ENCODE data around the gene SCD.

The SCD gene

DNA sequence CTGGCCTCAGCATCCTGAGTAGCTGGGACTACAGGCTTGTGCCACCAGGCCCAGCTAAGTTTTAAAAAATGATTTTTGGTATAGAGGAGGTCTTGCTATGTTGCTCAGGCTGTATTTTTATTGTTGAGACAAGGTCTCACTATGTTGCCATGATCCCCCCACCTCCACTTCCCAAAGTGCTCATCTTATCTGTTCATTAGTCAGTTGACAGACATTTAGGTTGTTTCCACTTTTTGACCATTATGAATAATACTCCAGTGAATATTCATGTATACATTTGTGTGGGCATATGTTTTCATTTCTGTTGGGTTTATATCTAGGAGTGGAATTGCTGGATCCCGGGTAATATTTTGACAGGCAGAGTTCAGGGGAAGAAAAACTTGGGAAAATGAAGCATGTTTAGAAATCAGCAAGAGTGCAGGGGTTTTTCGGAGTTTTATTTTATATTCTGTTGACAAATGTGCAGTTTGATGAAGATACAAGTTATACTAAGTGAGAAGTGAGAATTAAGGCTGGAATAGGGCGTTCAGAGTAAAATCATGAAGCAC is 2.7 kb upstream of the SCD start:
- TF ChIP-seq CEBPB (IDR thresholded peaks at IDR 0.05) (no peak), NFIC (IDR thresholded peaks at IDR 0.05) (no peak), YY1 (IDR thresholded peaks at IDR 0.05; ENCODE audit: low read depth) (no peak), TEAD4 (IDR thresholded peaks at IDR 0.05) (no peak), FOXM1 (IDR thresholded peaks at IDR 0.05; ENCODE audit: borderline replicate concordance, low read depth) (no peak), ZBTB7A (IDR thresholded peaks at IDR 0.05; ENCODE audit: low read depth) (no peak), TAF1 (IDR thresholded peaks at IDR 0.05; ENCODE audit: low read depth) (no peak), RAD21 (IDR thresholded peaks at IDR 0.05; ENCODE audit: low read depth) (no peak), TCF12 (IDR thresholded peaks at IDR 0.05; ENCODE audit: low read depth) (no peak), CREB1 (IDR thresholded peaks at IDR 0.05; ENCODE audit: low read depth) (no peak), EGR1 (IDR thresholded peaks at IDR 0.05) (no peak), EP300 (IDR thresholded peaks at IDR 0.05; ENCODE audit: borderline replicate concordance) (no peak)
- TF ChIP-seq, protein P1, sequence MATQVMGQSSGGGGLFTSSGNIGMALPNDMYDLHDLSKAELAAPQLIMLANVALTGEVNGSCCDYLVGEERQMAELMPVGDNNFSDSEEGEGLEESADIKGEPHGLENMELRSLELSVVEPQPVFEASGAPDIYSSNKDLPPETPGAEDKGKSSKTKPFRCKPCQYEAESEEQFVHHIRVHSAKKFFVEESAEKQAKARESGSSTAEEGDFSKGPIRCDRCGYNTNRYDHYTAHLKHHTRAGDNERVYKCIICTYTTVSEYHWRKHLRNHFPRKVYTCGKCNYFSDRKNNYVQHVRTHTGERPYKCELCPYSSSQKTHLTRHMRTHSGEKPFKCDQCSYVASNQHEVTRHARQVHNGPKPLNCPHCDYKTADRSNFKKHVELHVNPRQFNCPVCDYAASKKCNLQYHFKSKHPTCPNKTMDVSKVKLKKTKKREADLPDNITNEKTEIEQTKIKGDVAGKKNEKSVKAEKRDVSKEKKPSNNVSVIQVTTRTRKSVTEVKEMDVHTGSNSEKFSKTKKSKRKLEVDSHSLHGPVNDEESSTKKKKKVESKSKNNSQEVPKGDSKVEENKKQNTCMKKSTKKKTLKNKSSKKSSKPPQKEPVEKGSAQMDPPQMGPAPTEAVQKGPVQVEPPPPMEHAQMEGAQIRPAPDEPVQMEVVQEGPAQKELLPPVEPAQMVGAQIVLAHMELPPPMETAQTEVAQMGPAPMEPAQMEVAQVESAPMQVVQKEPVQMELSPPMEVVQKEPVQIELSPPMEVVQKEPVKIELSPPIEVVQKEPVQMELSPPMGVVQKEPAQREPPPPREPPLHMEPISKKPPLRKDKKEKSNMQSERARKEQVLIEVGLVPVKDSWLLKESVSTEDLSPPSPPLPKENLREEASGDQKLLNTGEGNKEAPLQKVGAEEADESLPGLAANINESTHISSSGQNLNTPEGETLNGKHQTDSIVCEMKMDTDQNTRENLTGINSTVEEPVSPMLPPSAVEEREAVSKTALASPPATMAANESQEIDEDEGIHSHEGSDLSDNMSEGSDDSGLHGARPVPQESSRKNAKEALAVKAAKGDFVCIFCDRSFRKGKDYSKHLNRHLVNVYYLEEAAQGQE (IDR thresholded peaks at IDR 0.05; ENCODE audit: low read depth): no peak

DNA sequence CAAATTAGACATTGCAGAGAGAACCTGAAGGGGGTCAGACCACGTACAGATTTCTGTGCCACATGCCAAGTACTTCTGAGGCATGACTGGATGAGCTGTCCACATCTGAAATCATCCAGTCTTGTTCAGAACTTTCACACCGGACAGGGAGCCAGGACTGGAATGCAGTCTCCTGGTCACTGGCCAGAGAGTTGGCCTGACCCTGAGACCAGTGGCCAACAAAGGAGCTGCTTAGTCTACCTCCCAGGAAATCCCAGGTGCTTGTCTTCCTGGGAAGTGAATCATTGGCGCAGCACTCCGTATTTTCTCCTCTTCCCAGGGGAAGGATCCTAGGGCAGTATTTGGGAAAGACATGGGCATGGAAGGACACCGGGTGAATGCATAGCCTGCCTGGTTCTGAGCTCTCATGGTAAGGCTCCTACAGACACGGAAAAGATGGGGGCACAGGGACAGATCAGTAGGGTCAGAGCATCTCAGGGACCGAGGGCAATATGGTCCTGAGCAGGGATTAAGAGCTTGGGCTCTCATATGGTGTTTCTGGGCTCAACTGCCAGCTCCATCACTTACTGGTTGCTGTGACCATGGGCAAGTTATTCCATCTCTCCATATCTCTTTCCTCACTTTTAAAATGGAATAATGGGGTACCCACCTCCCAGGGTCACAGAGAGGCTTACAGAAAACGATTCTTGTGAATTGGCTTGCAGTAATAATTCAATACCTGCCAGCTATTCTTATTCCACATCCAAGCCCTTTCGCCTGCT is 1.3 kb upstream of the SCD start:
- TF ChIP-seq YY1 (IDR thresholded peaks at IDR 0.05; ENCODE audit: low read depth): no peak
- TF ChIP-seq, protein P1 (IDR thresholded peaks at IDR 0.05; ENCODE audit: low read depth): peak; percentile 59
- TF ChIP-seq TEAD4 (IDR thresholded peaks at IDR 0.05): peak; percentile 53; the same call in 1 of the 2 replicates
- TF ChIP-seq, protein P2, sequence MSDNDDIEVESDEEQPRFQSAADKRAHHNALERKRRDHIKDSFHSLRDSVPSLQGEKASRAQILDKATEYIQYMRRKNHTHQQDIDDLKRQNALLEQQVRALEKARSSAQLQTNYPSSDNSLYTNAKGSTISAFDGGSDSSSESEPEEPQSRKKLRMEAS (IDR thresholded peaks at IDR 0.05): 0 out of 2 replicates have a peak, but pooled peaks have one; percentile 14

DNA sequence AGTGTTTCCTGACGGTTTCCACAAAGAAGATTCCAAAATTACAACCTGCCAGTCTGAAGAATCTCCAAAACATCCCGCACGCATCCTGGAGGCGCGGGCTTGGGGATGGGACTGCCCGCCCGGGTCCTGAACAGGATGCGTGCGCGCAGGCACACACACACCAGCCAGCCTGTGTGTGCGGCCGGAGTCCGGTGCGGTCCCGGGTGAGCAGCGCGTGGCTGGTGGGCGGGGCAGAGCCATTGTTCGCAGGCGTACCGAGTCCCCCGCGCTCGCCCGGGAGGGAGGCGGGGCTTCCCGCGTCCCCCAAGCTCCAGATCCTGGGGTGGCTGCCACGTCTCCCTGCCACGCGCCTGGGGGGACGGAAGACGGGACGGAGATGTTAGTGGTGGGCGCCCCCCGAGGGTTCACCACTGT is 675 bp upstream of the SCD start:
- TF ChIP-seq ZBTB7A (IDR thresholded peaks at IDR 0.05; ENCODE audit: low read depth) (peak; percentile 37), NFIC (IDR thresholded peaks at IDR 0.05) (no peak), YY1 (IDR thresholded peaks at IDR 0.05; ENCODE audit: low read depth) (no peak; the same call in 1 of the 2 replicates), RAD21 (IDR thresholded peaks at IDR 0.05; ENCODE audit: low read depth) (no peak), TAF1 (IDR thresholded peaks at IDR 0.05; ENCODE audit: low read depth) (no peak), TCF12 (IDR thresholded peaks at IDR 0.05; ENCODE audit: low read depth) (no peak), FOXM1 (IDR thresholded peaks at IDR 0.05; ENCODE audit: borderline replicate concordance, low read depth) (no peak), EP300 (IDR thresholded peaks at IDR 0.05; ENCODE audit: borderline replicate concordance) (no peak), CREB1 (IDR thresholded peaks at IDR 0.05; ENCODE audit: low read depth) (no peak), CEBPB (IDR thresholded peaks at IDR 0.05) (no peak), TEAD4 (IDR thresholded peaks at IDR 0.05) (no peak), EGR1 (IDR thresholded peaks at IDR 0.05) (peak; percentile 27; the same call in 1 of the 2 replicates)
- TF ChIP-seq, protein P1 (IDR thresholded peaks at IDR 0.05; ENCODE audit: low read depth): no peak
- TF ChIP-seq, protein P3, sequence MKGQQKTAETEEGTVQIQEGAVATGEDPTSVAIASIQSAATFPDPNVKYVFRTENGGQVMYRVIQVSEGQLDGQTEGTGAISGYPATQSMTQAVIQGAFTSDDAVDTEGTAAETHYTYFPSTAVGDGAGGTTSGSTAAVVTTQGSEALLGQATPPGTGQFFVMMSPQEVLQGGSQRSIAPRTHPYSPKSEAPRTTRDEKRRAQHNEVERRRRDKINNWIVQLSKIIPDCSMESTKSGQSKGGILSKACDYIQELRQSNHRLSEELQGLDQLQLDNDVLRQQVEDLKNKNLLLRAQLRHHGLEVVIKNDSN (IDR thresholded peaks at IDR 0.05): peak; percentile 36; the same call in 1 of the 2 replicates
- TF ChIP-seq, protein P2 (IDR thresholded peaks at IDR 0.05): peak; percentile 76

DNA sequence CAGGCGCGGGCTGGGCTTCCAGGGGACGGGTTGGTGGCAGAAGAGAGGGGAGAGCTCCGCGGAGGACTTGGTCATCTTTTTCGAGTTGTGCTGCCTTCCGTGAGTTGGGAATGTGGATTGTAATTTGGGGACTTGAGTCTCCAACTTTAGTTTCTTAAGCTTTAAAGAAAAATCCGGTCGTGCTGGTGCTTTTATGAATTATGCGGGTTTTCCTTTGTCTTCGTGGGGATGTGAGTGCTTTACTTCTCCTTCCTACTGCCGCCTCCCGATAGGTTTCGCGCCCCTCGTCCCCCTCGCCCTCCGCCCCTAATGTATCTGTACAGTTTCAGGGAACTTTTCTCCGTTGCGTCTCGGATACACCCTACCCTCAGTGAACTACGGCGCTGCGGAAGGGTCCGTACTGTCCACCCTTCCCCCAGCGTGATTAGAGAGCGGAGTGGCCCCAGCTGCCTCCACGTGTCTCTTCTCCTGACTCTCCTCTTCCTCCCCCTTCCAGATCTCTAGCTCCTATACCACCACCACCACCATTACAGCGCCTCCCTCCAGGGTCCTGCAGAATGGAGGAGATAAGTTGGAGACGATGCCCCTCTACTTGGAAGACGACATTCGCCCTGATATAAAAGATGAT is 649 bp downstream of the SCD start:
- TF ChIP-seq, protein P2 (IDR thresholded peaks at IDR 0.05): no peak
- no peak for TF ChIP-seq FOXM1 (IDR thresholded peaks at IDR 0.05; ENCODE audit: borderline replicate concordance, low read depth)
- no peak for TF ChIP-seq RAD21 (IDR thresholded peaks at IDR 0.05; ENCODE audit: low read depth)
- no peak for TF ChIP-seq EGR1 (IDR thresholded peaks at IDR 0.05)
- no peak for TF ChIP-seq EP300 (IDR thresholded peaks at IDR 0.05; ENCODE audit: borderline replicate concordance)
- TF ChIP-seq TAF1 (IDR thresholded peaks at IDR 0.05; ENCODE audit: low read depth): no peak
- TF ChIP-seq NFIC (IDR thresholded peaks at IDR 0.05): no peak
- TF ChIP-seq, protein P1 (IDR thresholded peaks at IDR 0.05; ENCODE audit: low read depth): no peak
- no peak for TF ChIP-seq YY1 (IDR thresholded peaks at IDR 0.05; ENCODE audit: low read depth)
- no peak for TF ChIP-seq CREB1 (IDR thresholded peaks at IDR 0.05; ENCODE audit: low read depth)
- TF ChIP-seq, protein P3 (IDR thresholded peaks at IDR 0.05): no peak
- TF ChIP-seq CEBPB (IDR thresholded peaks at IDR 0.05): no peak
- TF ChIP-seq ZBTB7A (IDR thresholded peaks at IDR 0.05; ENCODE audit: low read depth): no peak
- no peak for TF ChIP-seq TCF12 (IDR thresholded peaks at IDR 0.05; ENCODE audit: low read depth)
- no peak for TF ChIP-seq TEAD4 (IDR thresholded peaks at IDR 0.05)
